ENCODE measurements around the gene SLC37A2. TPM values are rescaled to one million over a fixed set of nuclear protein-coding genes. Genes with fewer than 3 reads are reported as not detected.

Gene SLC37A2
- total RNA-seq, 1 donor from 2014 or later: 0.54 TPM

DNA sequence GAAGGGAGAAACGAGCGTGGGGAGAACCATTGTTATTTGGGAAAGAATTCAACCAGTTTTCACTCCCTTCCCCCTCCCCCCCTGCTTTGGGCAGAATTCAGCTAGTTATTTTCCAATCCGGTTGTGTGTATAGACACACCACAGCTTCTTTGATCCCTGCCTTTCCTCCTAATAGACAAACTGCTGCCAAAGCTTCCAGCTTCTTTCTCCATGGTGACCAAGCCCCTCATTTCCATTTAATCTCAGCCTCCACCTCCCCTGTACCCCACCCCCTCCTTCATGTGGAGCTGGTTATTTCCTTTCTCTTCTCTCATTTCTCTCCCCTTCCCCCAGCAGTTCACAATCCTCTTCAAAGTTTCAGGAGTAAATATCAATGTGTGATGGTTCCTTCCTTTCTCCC lies 76.7 kb downstream of the SLC37A2 start:
- no peak for TF ChIP-seq CTCF (IDR thresholded peaks at IDR 0.05; ENCODE audit: unreplicated experiment)
- peak overlapping the region; percentile 41 for H3K4me3 Mint-ChIP-seq
- H3K27me3 Mint-ChIP-seq (ENCODE audit: low read depth): peaks cover 5% of the 10 kb centered on the region
- H3K27ac Mint-ChIP-seq: peak overlapping the region; percentile 91
- peaks cover 50% of the 10 kb centered on the region for H3K4me1 Mint-ChIP-seq
- no peaks in the 10 kb centered on the region for H3K36me3 Mint-ChIP-seq
- H3K9me3 Mint-ChIP-seq: no peaks in the 10 kb centered on the region
- DNase-seq (ENCODE audit: low spot score in 2 of 2, unreplicated experiment in 2 of 2): no peak

Other genes with a start within 250 kb of the SLC37A2 start
- gene ROBO3, start 197.9 kb upstream of the SLC37A2 start, total RNA-seq: 26.0 to 26.7 TPM (median 26.4 TPM) in 3 replicates
- not detected in 3 replicates for gene ROBO4, start 165.4 kb upstream of the SLC37A2 start, total RNA-seq
- gene HEPN1, start 144.1 kb upstream of the SLC37A2 start, total RNA-seq: not detected in 3 replicates
- 0.07 TPM in 2 of 3 replicates, not detected in the other for gene HEPACAM, start 127.3 kb upstream of the SLC37A2 start, total RNA-seq
- 2.8 to 3.1 TPM (median 2.9 TPM) in 3 replicates for gene CCDC15, start 109.1 kb upstream of the SLC37A2 start, total RNA-seq
- gene TMEM218, start 48.3 kb downstream of the SLC37A2 start, total RNA-seq: 23.1 to 23.9 TPM (median 23.7 TPM) in 3 replicates
- gene PKNOX2, start 101.4 kb downstream of the SLC37A2 start, total RNA-seq: 20.4 to 23.1 TPM (median 22.2 TPM) in 3 replicates